ENCODE data around the gene KIF2C. TPM values are rescaled to one million over a fixed set of nuclear protein-coding genes. Genes with fewer than 3 reads are reported as not detected.
A peak's percentile ranks its signal among the peaks of the same experiment; 100 is the strongest.
"Not testable (repeated sequence)": the region's sequence is repeated elsewhere in the genome, so short reads cannot be mapped to it uniquely, and the experiment has no call there.

Gene KIF2C
- 10 to 100 TPM; 24.6 to 27.5 (median 26.3) TPM for polyA plus RNA-seq (ENCODE audit: insufficient read length in 4 of 4)

DNA sequence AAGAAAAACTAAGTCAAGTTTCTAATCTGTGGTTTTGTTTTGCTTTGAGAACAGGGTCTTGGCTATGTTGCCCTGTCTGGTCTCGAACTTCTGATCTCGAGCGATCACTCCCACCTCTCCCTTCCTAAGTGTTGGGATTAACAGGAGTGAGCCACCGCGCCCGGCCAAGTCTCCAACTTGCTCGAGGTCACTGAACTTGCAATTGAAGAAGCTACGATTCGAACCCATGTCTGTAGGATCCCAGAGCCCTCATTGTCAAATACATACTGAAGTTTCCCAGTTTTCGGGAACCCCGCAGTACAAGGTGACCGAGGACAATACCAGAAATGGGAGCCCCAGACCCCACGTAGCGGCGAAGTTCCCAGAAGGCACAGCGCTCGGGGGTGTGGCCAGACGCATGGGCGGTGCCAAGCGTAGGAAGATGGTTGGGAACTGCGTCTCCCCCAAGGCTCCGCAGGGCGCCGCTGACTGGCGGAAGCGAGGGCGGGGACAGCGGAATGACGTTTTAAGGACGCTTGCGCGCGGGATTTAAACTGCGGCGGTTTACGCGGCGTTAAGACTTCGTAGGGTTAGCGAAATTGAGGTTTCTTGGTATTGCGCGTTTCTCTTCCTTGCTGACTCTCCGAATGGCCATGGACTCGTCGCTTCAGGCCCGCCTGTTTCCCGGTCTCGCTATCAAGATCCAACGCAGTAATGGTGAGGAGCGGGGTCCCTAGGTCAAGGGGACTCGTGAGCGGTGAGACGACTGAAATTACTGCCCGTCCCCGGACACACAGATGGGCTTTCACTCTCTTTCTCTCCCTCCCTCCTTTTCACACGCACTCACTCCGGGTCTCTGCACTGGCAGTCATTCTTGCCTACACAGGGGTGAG, at the start of gene KIF2C:
Gene KIF2C (plus strand): TSS at position 531 of the 872 bp plus-strand sequence. CDS start 96 bp downstream, at position 627.
- DNase-seq (ENCODE audit: low read depth in 4 of 4, low spot score in 2 of 4), result peak; percentile 85 to 96 (median 92)

DNA sequence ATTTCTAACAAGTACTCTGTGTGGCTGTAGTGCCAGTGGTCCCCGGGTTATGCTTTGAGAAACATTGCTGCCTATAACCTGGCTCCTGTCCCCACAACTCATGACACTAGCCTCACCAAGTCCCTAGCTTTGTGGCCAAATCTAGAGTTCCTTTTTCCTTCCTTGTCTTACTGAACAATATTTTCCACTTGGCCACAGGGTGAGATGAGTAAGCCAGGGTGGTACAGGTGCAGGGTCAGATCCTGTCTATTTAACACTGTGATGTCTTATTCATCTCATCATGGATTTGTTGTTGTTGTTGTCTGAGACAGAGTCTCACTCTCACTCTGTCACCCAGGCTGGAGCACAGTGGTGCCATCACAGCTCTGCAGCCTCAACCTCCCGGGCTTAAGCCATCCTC, 46.5 kb upstream of the KIF2C start:
- no peak for DNase-seq (ENCODE audit: low read depth in 4 of 4, low spot score in 2 of 4)

GRCh38 chr1:44693900-44694299, 45.7 kb upstream of the KIF2C start:
- no peak for DNase-seq (ENCODE audit: low read depth in 4 of 4, low spot score in 2 of 4)

DNA sequence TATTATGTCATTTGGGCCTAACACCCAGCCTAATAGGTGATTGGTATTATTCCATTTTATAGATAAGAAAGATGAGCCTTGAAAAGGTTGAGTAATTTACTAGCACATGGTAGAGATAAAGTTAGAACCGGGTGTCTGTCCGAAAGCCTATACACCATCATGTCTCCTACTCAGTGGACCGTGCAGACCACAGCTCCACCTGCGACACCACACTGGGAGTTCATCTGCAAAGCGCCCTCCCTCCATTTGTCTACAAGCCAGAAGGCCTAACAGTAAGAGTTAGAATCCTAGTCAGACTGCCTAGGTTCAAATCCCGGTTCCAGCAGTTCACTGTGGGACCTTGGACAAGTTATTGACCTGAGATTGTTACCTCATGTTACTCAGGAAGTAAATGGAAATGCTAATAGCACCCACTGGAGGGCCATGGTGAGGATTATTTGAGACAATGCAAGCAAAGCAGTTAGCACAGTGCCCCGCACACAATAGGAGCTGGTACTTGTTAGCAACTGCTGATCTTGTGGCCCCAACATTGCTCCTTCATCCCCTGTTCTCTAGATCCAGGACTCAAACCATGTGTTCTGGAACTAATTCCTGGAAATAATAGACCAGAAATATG, 44.7 kb upstream of the KIF2C start:
- DNase-seq (ENCODE audit: low read depth in 4 of 4, low spot score in 2 of 4), result no peak

GRCh38 chr1:44695671-44696070, 44.0 kb upstream of the KIF2C start:
- no peak for DNase-seq (ENCODE audit: low read depth in 4 of 4, low spot score in 2 of 4)

DNA sequence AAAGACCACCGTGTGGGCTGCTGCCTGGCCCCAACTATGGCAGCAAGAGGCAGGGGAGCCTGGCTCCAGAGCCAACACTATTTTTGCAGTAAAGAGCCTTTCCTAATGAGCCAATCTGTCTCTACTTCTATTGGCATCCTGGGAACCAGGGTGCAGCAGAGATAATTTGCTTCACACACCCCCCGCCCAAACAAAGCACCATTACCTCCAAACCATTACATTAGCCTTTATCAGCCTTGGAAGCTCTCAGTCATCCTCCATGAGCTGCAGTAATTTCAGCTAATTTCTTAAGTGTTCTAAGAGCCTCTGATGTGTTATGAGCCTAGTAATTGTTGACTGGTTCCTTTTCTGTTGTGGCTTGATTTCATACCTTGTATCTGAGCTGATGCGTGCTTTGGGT, 43.5 kb upstream of the KIF2C start:
- DNase-seq (ENCODE audit: low read depth in 4 of 4, low spot score in 2 of 4), result no peak

- no peak for DNase-seq (ENCODE audit: low read depth in 4 of 4, low spot score in 2 of 4)
Observed at GRCh38 chr1:44696789-44697345, 42.8 kb upstream of the KIF2C start.

- DNase-seq (ENCODE audit: low read depth in 4 of 4, low spot score in 2 of 4), result no peak
Observed at GRCh38 chr1:44698138-44698537, 41.5 kb upstream of the KIF2C start.

GRCh38 chr1:44699375-44699774, 40.3 kb upstream of the KIF2C start:
- not testable (repeated sequence) for DNase-seq (ENCODE audit: low read depth in 4 of 4, low spot score in 2 of 4)

DNA sequence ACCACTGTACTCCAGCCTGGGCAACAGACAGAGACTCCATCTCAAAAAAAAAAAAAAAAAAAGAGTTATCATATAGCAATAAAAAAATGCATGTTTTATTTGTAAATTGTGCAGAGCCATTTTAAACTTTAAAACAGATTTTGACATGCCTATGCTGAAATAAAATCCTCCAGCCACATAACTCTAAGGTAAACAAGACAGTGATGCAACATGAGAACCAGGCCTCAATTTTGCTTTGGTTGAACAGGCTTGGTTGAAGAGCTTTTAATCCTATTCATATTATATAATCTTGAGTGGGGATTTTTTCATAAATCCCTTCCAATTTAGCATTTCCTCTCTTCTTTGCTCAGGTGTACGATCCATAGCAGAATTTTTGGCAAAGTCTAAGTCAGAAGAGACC, 39.1 kb upstream of the KIF2C start:
- no peak for DNase-seq (ENCODE audit: low read depth in 4 of 4, low spot score in 2 of 4)

GRCh38 chr1:44701141-44701573, 38.5 kb upstream of the KIF2C start:
- no peak for DNase-seq (ENCODE audit: low read depth in 4 of 4, low spot score in 2 of 4)

DNA sequence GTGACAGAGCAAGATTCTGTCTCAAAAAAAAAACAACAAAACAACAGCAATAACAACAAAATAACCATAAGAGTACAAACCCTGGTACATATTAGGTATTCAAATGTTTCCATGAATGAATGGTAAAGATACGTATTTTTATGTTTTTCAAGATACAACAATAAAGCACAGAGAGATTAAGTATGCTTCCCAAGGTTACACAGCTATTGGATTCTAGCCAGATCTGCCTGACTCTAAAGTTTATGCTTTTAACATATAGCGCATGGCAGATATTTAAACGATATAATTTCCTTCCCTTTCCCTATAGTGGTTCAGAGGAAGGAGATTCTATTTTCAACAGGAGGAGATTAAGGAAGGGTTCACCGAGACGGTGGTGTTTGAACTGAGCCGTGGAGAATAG, 34.2 kb upstream of the KIF2C start:
- DNase-seq (ENCODE audit: low read depth in 4 of 4, low spot score in 2 of 4), result no peak

- DNase-seq (ENCODE audit: low read depth in 4 of 4, low spot score in 2 of 4), result no peak
Observed at GRCh38 chr1:44705938-44706337, 33.7 kb upstream of the KIF2C start.

- DNase-seq (ENCODE audit: low read depth in 4 of 4, low spot score in 2 of 4), result no peak
Observed at GRCh38 chr1:44707112-44707881, 32.3 kb upstream of the KIF2C start.

GRCh38 chr1:44707959-44708831, 31.4 kb upstream of the KIF2C start:
- no peak for DNase-seq (ENCODE audit: low read depth in 4 of 4, low spot score in 2 of 4)

GRCh38 chr1:44713321-44713781, 26.3 kb upstream of the KIF2C start:
- DNase-seq (ENCODE audit: low read depth in 4 of 4, low spot score in 2 of 4), result no peak

DNA sequence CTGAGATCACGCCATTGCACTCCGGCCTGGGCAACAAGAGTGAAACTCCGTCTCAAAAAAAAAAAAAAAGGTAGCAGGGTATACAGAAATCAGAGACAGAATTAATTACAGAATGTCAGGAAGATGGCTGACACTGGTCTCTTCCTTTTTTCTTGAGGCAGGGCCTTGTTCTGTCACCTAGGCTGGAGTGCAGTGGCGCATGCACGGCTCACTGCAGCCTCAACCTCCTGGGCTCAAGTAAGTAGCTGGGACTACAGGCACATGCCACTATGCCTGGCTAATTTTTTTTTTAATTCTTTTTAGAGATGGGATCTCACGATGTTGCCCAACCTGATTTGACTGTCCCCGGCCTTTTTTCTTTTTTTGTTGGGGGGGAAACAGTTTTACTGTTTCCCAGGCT, 25.1 kb upstream of the KIF2C start:
- no peak for DNase-seq (ENCODE audit: low read depth in 4 of 4, low spot score in 2 of 4)

GRCh38 chr1:44714944-44715571, 24.6 kb upstream of the KIF2C start:
- no peak for DNase-seq (ENCODE audit: low read depth in 4 of 4, low spot score in 2 of 4)

DNA sequence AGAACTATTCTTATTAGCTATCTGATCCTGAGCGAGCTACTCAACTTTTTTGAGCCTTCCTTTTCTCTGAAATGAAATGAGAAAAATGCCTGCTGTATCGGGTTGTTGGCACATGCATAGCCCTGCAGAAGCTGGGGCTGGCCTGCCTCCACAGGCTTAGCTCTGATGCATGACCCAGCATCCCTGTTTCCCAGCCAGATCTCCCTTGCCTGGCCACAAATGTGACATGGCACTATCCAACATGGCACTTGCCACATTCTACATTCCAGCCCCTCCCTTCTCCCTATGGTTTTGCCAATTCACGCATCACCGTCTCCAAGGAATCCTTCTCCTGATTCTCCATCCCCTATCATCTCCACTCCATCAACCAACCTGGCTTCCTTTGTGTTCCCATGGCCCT, 22.5 kb upstream of the KIF2C start:
- DNase-seq (ENCODE audit: low read depth in 4 of 4, low spot score in 2 of 4), result no peak
